ENCODE data around the gene PGBD4. TPM values are rescaled to one million over a fixed set of nuclear protein-coding genes. Genes with fewer than 3 reads are reported as not detected.

The PGBD4 gene
- under 1 TPM; 0.53 to 0.90 (median 0.87) TPM for polyA plus RNA-seq

DNA sequence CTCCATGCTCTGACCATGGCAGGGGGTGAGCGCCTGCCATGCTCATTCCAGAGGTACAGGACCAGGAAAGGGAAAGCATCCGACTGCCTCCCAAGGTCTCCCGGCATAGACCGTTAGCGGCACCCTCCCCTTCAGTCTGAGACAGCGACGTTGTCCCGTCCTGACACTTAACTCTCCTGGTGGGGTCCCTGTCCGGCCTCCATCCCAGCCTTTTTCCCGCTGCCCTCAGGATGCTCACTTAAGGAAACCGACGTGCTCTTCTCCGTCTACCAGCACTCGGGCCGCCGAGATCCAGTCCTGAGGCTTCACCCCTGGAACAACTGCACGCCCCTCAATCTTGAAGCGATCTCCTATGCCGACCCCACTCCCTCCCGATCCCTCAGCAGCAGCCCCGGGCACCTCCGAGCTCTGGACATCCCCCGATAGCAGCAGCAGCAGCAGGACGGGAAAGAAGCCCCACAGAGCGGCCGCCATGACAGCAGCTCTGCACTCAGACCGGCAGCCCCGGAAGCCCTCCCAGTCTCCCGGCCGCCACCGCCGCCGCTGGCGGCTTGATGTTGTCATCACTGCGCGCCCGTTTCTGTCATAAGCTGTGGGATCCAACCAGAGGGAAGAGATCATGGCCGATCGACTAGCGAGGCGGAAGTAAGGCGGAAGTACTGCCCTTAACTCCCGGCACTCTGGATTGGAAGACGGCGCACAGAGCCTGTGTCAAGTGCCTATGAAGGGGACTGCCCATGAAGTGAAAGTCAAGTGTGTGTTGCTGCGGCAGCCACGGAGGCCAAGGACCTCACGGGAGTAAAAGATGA is at the start of gene PGBD4, which contains the start of gene EMC7:
Gene PGBD4 (plus strand): TSS at position 718 of the 809 bp plus-strand sequence. CDS start 449 bp downstream, outside the sequence.
Gene EMC7 (minus strand): TSS at position 497 of the 809 bp plus-strand sequence. CDS start 23 bp downstream, at position 474.
- Mint-ChIP-seq H3K4me1 (peaks cover 36 to 59% of the 10 kb centered on the region in 2 donors), H3K4me3 (peak within 1 kb of the TSS; percentile 95 to 99 (median 97)), H3K27me3 (ENCODE audit: low read depth in 3 of 3) (peaks cover 4 to 10% (median 9%) of the 10 kb centered on the region in 3 donors), H3K36me3 (peaks cover 5 to 12% (median 8%) of the 10 kb centered on the region in 3 donors), H3K9me3 (peaks cover 0 to 7% (median 0%) of the 10 kb centered on the region in 6 donors), H3K27ac (peak within 1 kb of the TSS; percentile 96 to 99 (median 98))
- peak; percentile 98 to 99 (median 98) for DNase-seq

DNA sequence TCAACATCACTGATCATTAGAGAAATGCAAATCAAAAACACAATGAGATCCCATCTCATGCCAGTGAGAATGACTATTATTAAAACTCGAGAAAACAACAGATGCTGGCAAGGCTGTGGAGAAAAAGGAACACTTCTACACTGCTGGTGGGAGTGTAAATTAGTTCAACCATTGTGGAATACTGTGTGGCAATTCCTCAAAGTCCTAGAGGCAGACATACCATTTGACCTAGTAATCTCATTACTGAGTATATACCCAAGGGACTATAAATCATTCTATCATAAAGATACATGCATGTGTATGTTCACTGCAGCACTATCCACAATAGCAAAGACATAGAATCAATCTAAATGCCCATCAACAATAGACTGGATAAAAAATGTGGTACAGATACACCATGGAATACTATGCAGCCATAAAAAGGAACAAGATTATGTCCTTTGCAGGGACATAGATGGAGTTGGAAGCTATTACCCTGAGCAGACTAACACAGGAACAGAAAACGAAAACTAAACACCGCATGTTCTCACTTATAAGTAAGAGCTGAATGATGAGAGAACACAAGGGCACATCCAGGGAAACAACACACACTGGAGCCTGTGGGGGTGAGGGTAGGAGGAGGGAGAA is 47.7 kb upstream of the PGBD4 start:
- no peak overlapping the region for H3K4me3 Mint-ChIP-seq
- DNase-seq: no peak

DNA sequence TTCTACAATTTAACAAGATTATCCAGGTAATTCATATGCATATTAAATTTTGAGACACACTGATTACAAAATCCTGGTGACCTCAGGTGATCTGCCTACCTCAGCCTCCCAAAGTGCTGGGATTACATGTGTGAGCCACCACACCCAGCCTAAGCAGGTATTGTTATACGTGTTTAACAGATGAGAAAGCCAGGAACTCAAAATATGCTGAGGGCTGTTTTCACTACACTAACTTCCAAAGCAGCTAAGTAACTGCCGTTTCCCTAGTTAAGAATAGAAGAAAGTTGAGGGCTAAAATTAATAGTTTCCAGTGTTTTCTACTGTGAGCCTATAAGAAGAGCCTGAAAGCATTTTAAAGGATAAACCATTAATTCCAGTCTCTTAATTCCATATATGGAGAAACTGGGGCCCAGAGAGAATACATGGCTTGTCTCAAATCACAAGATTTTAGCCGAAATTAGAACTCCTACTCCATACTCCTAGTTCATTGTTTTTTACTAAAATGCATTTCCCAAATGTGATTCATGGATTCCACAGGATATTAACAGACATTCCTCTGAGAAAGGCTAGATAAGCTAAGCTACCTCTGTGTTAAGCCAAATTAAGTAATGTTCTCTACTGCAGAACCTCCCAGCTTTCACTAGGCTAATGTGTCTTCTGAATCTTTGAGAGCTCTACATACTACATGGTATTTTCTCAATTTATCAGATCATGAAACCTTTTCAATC is 45.9 kb upstream of the PGBD4 start:
- no peak overlapping the region for H3K27ac Mint-ChIP-seq
- H3K4me3 Mint-ChIP-seq: no peak overlapping the region
- H3K36me3 Mint-ChIP-seq: peaks cover 2 to 7% (median 2%) of the 10 kb centered on the region in 3 donors
- H3K9me3 Mint-ChIP-seq: peaks cover 1 to 13% (median 7%) of the 10 kb centered on the region in 6 donors
- no peak for DNase-seq
- H3K27me3 Mint-ChIP-seq (ENCODE audit: low read depth in 3 of 3): peaks cover 0 to 4% (median under 1%) of the 10 kb centered on the region in 3 donors
- no peaks in the 10 kb centered on the region for H3K4me1 Mint-ChIP-seq

More for the DNA sequence above, 47.7 kb upstream of the PGBD4 start:
- H3K36me3 Mint-ChIP-seq: peaks cover 15 to 20% (median 15%) of the 10 kb centered on the region in 3 donors
- H3K27ac Mint-ChIP-seq: no peak overlapping the region
- H3K9me3 Mint-ChIP-seq: peaks cover 4 to 29% (median 21%) of the 10 kb centered on the region in 6 donors
- no peaks in the 10 kb centered on the region for H3K4me1 Mint-ChIP-seq
- peaks cover 2 to 4% (median 3%) of the 10 kb centered on the region in 3 donors for H3K27me3 Mint-ChIP-seq (ENCODE audit: low read depth in 3 of 3)

GRCh38 chr15:34056911-34057310 is 45.0 kb upstream of the PGBD4 start:
- H3K4me1 Mint-ChIP-seq: peaks cover 0 to 2% of the 10 kb centered on the region in 2 donors
- H3K4me3 Mint-ChIP-seq: no peak overlapping the region
- DNase-seq: no peak
- H3K9me3 Mint-ChIP-seq: peaks cover 0 to 5% (median 2%) of the 10 kb centered on the region in 6 donors
- H3K27me3 Mint-ChIP-seq (ENCODE audit: low read depth in 3 of 3): peaks cover 0 to 5% (median 1%) of the 10 kb centered on the region in 3 donors
- no peak overlapping the region for H3K27ac Mint-ChIP-seq
- H3K36me3 Mint-ChIP-seq: no peaks in the 10 kb centered on the region

DNA sequence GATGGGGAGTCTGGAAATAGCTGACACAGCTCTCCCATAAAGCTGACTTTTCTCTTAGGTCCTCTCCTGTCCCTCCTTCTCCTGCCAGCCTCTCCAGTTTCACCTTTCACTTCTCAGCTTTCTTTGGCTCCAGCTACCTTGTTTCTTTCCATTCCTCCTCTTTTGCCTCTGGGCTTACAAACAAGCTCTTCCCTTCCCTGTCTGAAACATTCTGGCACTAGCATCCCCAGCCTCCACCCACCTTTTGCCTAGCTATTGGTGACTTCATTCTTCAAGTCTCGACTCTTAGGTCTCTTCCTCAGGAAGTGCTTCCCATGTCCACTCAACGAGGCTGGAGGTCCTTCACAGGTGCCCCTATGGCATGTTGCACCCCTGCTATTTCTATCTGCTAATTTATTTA is 42.4 kb upstream of the PGBD4 start:
- Mint-ChIP-seq H3K4me1 (peaks cover 0 to 2% of the 10 kb centered on the region in 2 donors), H3K27ac (no peak overlapping the region), H3K27me3 (ENCODE audit: low read depth in 3 of 3) (peaks cover 0 to 2% (median 1%) of the 10 kb centered on the region in 3 donors), H3K36me3 (no peaks in the 10 kb centered on the region), H3K4me3 (no peak overlapping the region), H3K9me3 (no peaks in the 10 kb centered on the region)
- no peak for DNase-seq

GRCh38 chr15:34059946-34060345 is 41.9 kb upstream of the PGBD4 start:
- Mint-ChIP-seq H3K27ac (no peak overlapping the region), H3K9me3 (no peaks in the 10 kb centered on the region), H3K4me1 (peaks cover 0 to 2% of the 10 kb centered on the region in 2 donors), H3K36me3 (no peaks in the 10 kb centered on the region), H3K4me3 (no peak overlapping the region), H3K27me3 (ENCODE audit: low read depth in 3 of 3) (peaks cover 0 to 2% (median 1%) of the 10 kb centered on the region in 3 donors)
- no peak for DNase-seq

- peaks cover 0 to 2% (median 1%) of the 10 kb centered on the region in 3 donors for H3K27me3 Mint-ChIP-seq (ENCODE audit: low read depth in 3 of 3)
Observed at GRCh38 chr15:34064438-34064837, 37.4 kb upstream of the PGBD4 start.

DNA sequence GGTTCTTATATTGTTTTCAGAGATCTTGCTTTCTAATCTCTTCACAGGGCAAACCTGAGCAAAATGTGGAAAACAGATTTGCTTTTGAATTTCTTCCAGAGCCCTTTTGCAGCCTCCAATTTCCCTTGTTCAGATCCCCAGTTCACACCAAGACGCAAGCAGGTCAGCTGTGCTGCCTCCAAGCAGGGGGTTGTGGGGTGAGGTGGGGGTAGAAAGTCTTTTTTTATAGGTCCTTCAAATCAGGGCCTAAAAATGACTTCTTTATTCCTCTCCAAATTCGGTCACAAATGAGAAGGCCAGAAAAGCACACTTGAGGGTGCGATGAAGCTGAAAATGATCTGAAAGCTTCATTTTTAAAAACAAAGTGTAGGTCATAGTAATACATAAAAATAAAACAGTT is 36.6 kb upstream of the PGBD4 start:
- Mint-ChIP-seq H3K4me3 (no peak overlapping the region), H3K4me1 (peaks cover 0 to 2% of the 10 kb centered on the region in 2 donors), H3K27ac (no peak overlapping the region), H3K27me3 (ENCODE audit: low read depth in 3 of 3) (peaks cover 0 to 2% (median 1%) of the 10 kb centered on the region in 3 donors), H3K9me3 (no peaks in the 10 kb centered on the region), H3K36me3 (peaks cover 0 to 5% (median 2%) of the 10 kb centered on the region in 3 donors)
- DNase-seq: no peak

More at GRCh38 chr15:34064438-34064837, 37.4 kb upstream of the PGBD4 start:
- DNase-seq: no peak
- peaks cover 0 to 2% of the 10 kb centered on the region in 2 donors for H3K4me1 Mint-ChIP-seq
- H3K9me3 Mint-ChIP-seq: no peaks in the 10 kb centered on the region
- no peak overlapping the region for H3K27ac Mint-ChIP-seq
- H3K4me3 Mint-ChIP-seq: no peak overlapping the region
- H3K36me3 Mint-ChIP-seq: peaks cover 0 to 5% (median 2%) of the 10 kb centered on the region in 3 donors

DNA sequence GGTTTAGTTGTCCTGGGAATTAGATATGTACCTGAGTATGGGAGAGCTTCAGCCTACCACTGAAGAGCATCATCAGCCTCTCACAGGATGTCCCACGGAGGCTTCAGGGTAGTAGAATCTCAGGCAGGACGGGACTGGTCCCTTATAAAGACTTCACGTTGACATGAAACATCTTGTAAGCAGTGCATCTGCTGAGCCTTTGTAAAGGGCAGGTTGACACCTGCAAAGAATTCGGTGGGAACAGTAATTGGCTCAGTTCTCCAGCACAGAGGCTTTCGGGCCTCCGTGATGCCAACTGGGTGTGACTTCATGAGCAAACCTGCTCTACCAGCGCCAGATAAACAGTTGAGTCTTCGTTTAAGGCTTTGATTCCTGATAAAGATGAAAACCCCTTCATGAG is 35.9 kb upstream of the PGBD4 start:
- no peak overlapping the region for H3K27ac Mint-ChIP-seq
- no peak overlapping the region for H3K4me3 Mint-ChIP-seq
- peaks cover 0 to 2% (median 1%) of the 10 kb centered on the region in 3 donors for H3K27me3 Mint-ChIP-seq (ENCODE audit: low read depth in 3 of 3)

DNA sequence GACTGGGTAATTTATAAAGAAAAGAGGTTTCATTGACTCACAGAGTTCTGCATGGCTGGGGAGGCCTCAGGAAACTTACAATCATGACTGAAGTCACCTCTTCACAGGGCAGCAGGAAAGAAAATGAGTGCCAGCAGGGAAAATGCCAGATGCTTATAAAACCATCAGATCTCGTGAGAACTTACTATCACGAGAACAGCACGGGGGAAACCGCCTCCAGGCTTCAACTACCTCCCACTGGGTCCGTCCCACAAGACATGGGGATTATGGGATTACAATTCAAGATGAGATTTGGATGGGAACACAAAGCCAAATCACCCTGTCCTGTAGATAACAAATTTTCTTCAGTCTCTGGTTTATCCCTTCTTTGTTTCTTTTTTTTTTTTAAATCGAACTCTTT is 31.9 kb upstream of the PGBD4 start:
- Mint-ChIP-seq H3K27ac (no peak overlapping the region), H3K4me1 (no peaks in the 10 kb centered on the region), H3K9me3 (no peaks in the 10 kb centered on the region), H3K36me3 (peaks cover 0 to 8% (median 2%) of the 10 kb centered on the region in 3 donors), H3K4me3 (no peak overlapping the region), H3K27me3 (ENCODE audit: low read depth in 3 of 3) (no peaks in the 10 kb centered on the region)
- DNase-seq: no peak

More for the DNA sequence above, 35.9 kb upstream of the PGBD4 start:
- no peaks in the 10 kb centered on the region for H3K9me3 Mint-ChIP-seq
- H3K36me3 Mint-ChIP-seq: peaks cover 0 to 5% (median 2%) of the 10 kb centered on the region in 3 donors
- no peak for DNase-seq
- peaks cover 0 to 2% of the 10 kb centered on the region in 2 donors for H3K4me1 Mint-ChIP-seq

DNA sequence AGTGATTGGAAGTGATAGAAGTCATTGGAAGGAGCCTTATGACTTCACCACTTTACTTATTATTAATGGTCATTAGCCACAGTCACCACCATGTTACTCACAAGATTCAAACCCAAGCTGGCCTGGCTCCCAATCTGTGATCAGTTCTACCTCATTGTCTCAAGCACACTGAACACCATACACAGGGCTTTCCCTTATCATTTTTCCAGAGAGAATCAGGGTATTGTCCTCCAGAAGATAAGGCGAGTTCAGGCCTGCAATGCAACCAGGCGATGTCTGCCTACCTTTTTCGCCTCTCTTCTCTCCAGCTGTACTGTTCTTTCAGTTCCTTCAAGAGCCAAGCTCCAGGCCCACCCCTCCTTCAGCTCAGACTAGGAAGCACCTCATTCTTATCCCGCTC is 25.1 kb upstream of the PGBD4 start:
- H3K4me1 Mint-ChIP-seq: no peaks in the 10 kb centered on the region
- no peak for DNase-seq
- H3K4me3 Mint-ChIP-seq: no peak overlapping the region
- H3K9me3 Mint-ChIP-seq: peaks cover 0 to 2% (median 0%) of the 10 kb centered on the region in 6 donors
- H3K27me3 Mint-ChIP-seq (ENCODE audit: low read depth in 3 of 3): peaks cover 0 to 2% (median 0%) of the 10 kb centered on the region in 3 donors
- peaks cover 4 to 10% (median 5%) of the 10 kb centered on the region in 3 donors for H3K36me3 Mint-ChIP-seq
- H3K27ac Mint-ChIP-seq: no peak overlapping the region

DNA sequence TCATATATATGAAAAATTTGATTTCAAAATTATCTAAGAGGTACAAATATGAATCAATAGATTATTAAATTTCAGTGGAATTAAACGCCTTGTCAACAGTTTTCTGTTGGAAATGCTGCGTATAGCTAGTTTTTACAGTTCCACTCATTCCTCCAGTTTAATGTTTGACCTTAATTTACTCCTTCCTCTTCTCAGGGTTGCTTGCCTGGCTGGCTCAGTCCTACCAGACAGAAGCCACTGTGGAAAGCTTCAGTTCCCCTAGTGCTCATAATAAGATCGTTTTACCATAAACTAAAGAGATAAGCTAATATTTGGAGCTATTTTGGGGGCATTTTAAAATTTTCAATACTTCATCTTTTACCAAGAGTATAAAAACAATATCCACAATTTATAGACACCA is 23.0 kb upstream of the PGBD4 start:
- H3K36me3 Mint-ChIP-seq: peaks cover 9 to 15% (median 10%) of the 10 kb centered on the region in 3 donors
- peaks cover 0 to 2% (median 0%) of the 10 kb centered on the region in 3 donors for H3K27me3 Mint-ChIP-seq (ENCODE audit: low read depth in 3 of 3)
- H3K4me3 Mint-ChIP-seq: no peak overlapping the region
- H3K4me1 Mint-ChIP-seq: no peaks in the 10 kb centered on the region
- DNase-seq: no peak
- no peak overlapping the region for H3K27ac Mint-ChIP-seq
- H3K9me3 Mint-ChIP-seq: peaks cover 0 to 2% (median 0%) of the 10 kb centered on the region in 6 donors

- H3K4me3 Mint-ChIP-seq: no peak overlapping the region
- H3K27ac Mint-ChIP-seq: no peak overlapping the region
- peaks cover 0 to 2% (median 0%) of the 10 kb centered on the region in 3 donors for H3K27me3 Mint-ChIP-seq (ENCODE audit: low read depth in 3 of 3)
- H3K36me3 Mint-ChIP-seq: peaks cover 12 to 16% (median 14%) of the 10 kb centered on the region in 3 donors
- no peaks in the 10 kb centered on the region for H3K4me1 Mint-ChIP-seq
- no peak for DNase-seq
- peaks cover 0 to 2% (median 0%) of the 10 kb centered on the region in 6 donors for H3K9me3 Mint-ChIP-seq
Observed at GRCh38 chr15:34079904-34080303, 22.0 kb upstream of the PGBD4 start.
